GM06990 (cell line): Measurements from ENCODE around the gene FOXA2.

Experiments
- DNase-seq: peaks from one replicate; pipeline ENCODE4 v3.0.0-alpha.2; 2011; ENCODE audit not compliant: insufficient read length; ENCODE audit errors: extremely low read depth
- H3K27me3 ChIP-seq: replicated peaks from 2 replicates; pipeline ENCODE4 v1.6.0; 2011; ENCODE audit warnings: low read length; ENCODE audit not compliant: control insufficient read depth, insufficient read depth
- H3K36me3 ChIP-seq: 2 replicates; pipeline ENCODE4 v1.5.1; 2011; ENCODE audit warnings: low read length; ENCODE audit not compliant: control insufficient read depth, insufficient read depth
- H3K4me3 ChIP-seq: replicated peaks from 2 replicates; pipeline ENCODE4 v1.5.1; 2011; ENCODE audit warnings: low read depth, mild to moderate bottlenecking, control low read depth, low read length
- CTCF ChIP-seq: IDR thresholded peaks from 2 replicates; pipeline ENCODE4 v1.5.1; 2011; ENCODE audit warnings: low read length, control low read depth, mild to moderate bottlenecking, inconsistent platforms; ENCODE audit not compliant: insufficient read depth, poor library complexity, severe bottlenecking

Gene FOXA2

GRCh38 chr20:22584522-22584921 is at the start of gene FOXA2:
Gene FOXA2, minus strand, starts transcription at chr20:22584572. Its CDS starts 294 bp downstream, at chr20:22584278.
- no peak for TF ChIP-seq CTCF
- H3K4me3 ChIP-seq = no peak within 1 kb of the TSS
- DNase-seq = no peak
- H3K27me3 ChIP-seq = no peaks in the 10 kb centered on the region; the same call in 1 of the 2 replicates
- H3K36me3 ChIP-seq = no peaks in the 10 kb centered on the region

- Histone ChIP-seq H3K4me3 (no peak overlapping the region), H3K36me3 (no peaks in the 10 kb centered on the region), H3K27me3 (no peaks in the 10 kb centered on the region)
- TF ChIP-seq CTCF = no peak
- DNase-seq = no peak
Measured at GRCh38 chr20:22630701-22631100, 46.3 kb upstream of the FOXA2 start.

- TF ChIP-seq CTCF = no peak
- Histone ChIP-seq H3K36me3 (no peaks in the 10 kb centered on the region), H3K4me3 (no peak overlapping the region), H3K27me3 (no peaks in the 10 kb centered on the region)
- DNase-seq = no peak
Measured at GRCh38 chr20:22629927-22630326, 45.6 kb upstream of the FOXA2 start.

GRCh38 chr20:22629447-22629846 is 45.1 kb upstream of the FOXA2 start:
- Histone ChIP-seq H3K27me3 (no peaks in the 10 kb centered on the region), H3K36me3 (no peaks in the 10 kb centered on the region), H3K4me3 (no peak overlapping the region)
- no peak for DNase-seq
- no peak for TF ChIP-seq CTCF

GRCh38 chr20:22626496-22626895 is 42.1 kb upstream of the FOXA2 start:
- TF ChIP-seq CTCF = no peak
- no peaks in the 10 kb centered on the region; the same call in none of the 2 replicates for H3K27me3 ChIP-seq
- no peak for DNase-seq
- H3K4me3 ChIP-seq = no peak overlapping the region
- no peaks in the 10 kb centered on the region for H3K36me3 ChIP-seq

GRCh38 chr20:22623211-22623610 is 38.8 kb upstream of the FOXA2 start:
- DNase-seq = no peak
- no peak overlapping the region for H3K4me3 ChIP-seq
- H3K27me3 ChIP-seq = no peaks in the 10 kb centered on the region; the same call in none of the 2 replicates
- no peaks in the 10 kb centered on the region for H3K36me3 ChIP-seq
- TF ChIP-seq CTCF = no peak
